GM18909 (cell line): ENCODE measurements around the gene ZBTB7C.

ENCODE experiments used
- ATAC-seq: cut with Tn5 transposase; IDR thresholded peaks from one replicate; pipeline ENCODE4 v1.9.1; 2021; ENCODE audit warnings: mild to moderate bottlenecking; ENCODE audit not compliant: unreplicated experiment, poor library complexity

Gene ZBTB7C

DNA sequence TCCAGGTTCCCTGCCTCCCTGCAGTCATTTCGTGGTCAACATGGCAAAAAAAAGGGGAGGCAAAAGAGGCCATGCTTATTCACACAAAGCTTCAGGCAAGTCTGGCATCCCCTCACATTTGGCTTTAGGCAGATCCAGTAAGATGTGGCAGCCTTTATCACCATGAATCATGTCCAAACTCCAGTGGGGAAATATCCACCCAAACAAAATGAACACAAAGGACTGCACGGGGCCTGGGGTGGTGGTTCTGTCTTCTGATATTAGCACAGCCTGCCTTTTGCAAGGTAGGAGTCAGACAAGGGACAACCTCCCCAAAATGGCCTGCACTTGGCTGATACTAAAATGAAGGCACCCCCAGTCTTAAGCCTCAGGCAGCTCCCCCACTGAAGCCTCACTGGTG, 129.9 kb downstream of the ZBTB7C start:
- ATAC-seq = no peak

DNA sequence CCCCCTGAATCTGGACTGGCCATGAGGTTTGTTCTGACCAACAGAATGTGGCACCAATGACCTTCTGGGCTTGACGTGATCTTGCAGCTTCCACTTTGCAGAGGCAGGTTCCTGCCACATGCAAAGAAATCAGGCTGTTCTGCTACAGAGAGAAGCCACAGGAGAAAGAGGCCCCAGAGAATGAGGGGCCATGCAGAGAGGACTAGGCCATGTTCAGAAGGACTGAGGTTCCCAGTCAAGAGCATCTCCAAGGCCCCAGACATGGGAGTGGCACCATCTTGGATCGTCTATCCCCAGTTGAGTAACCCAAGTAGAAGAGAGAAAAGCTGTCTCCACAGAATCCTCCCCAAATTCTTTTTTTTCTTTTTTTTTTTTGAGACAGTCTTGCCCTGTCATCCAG, 131.1 kb downstream of the ZBTB7C start:
- no peak for ATAC-seq

DNA sequence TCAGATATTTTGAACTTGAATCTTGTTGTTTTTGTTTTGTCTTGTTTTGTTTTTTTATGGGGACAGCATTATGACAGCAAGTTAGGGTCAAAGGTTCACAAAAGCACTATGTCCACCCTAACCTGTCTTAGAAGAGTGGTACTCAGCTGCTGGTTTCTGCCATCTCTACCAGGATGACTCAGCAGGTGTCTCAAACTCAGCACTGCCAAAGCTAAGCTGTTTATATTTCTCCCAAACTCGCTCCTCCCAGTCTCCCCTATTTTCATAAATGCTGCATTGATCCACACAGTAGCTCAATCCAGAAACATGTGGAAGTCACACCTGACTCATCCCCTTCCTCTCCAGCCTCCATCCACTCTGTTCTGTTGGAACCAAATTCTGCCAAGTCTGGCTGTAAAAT, 134.9 kb downstream of the ZBTB7C start:
- ATAC-seq = no peak

DNA sequence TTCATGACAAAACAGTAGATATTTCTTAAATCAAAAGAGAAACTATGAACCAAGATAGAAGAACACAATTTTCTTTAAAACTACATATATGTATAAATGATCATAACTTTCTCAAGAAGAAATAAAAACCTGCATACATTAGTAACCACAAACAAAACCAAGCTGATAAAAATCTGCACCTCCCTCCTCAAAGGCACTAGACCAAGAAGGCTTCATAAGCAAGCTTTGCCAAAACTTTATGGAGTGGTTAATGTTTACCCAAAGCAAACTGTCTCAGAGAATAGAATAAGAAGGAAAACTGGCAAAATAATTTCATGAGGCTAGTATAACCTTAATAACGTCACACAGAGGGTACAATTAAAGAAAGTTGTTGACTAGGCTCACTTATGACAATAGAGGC, 138.3 kb downstream of the ZBTB7C start:
- no peak for ATAC-seq

DNA sequence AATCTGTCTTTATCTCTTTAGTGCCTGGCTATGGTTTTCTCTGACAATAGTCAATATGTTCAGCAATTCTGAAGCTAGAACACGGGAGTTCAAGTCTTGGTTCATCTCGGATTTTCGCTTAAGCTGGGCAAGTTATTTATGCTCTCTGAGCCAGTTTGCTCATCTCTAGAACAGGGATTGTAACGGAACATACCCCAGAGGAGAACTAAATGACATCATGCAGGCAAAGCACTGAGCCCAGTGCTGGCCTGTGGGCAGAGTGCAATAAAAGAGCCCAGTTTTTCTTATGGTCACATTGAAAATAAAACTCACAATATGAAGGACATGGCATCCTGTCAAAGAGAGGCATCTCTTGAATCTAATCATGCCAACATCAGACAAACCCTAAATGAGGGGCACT, 143.9 kb downstream of the ZBTB7C start:
- ATAC-seq = no peak

DNA sequence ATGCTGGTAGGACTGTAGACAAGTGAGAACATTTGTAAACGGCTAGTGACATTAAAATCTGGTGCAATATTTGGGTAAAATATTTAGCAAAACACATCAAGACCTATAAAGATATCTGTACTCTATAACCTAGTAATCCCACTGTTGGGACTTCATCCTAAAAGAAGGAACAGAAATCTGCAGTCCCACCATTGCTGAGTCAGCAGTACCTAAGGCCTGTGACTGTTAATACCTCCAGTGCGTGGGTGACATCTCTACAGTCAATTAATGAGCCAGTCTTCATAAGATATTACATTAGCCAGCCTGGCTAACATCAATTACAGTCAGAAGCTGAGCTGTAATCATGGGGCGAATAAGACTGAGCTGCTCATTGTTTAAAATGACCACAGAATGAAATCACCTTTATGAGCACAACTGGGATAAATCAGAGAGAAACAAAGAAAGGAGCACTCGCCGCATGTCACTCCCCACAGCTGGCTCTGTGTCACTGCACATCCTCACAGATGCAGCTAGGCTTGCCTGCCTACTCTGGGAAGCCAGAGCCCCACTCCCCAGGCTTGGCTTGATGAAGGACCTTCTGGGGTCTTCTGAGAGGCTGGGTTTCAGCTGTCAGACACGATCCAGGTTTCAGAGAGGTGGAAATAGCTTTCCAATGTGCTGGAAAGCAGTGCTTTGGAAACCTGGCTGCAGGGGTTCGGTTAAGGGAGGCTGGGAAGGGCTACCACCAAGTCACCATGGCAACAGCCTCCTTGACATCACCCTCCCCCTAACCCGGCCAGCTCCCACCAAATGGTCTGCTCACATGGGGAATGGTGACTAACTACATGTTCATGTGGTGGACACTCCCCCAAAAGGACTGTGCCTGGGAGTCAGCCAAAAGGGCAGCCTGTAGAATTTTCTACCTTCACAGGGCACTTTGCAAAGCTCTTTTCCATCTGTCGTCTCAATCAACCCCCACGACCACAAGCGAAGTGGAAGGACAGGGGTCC, 145.0 kb downstream of the ZBTB7C start:
- no peak for ATAC-seq

DNA sequence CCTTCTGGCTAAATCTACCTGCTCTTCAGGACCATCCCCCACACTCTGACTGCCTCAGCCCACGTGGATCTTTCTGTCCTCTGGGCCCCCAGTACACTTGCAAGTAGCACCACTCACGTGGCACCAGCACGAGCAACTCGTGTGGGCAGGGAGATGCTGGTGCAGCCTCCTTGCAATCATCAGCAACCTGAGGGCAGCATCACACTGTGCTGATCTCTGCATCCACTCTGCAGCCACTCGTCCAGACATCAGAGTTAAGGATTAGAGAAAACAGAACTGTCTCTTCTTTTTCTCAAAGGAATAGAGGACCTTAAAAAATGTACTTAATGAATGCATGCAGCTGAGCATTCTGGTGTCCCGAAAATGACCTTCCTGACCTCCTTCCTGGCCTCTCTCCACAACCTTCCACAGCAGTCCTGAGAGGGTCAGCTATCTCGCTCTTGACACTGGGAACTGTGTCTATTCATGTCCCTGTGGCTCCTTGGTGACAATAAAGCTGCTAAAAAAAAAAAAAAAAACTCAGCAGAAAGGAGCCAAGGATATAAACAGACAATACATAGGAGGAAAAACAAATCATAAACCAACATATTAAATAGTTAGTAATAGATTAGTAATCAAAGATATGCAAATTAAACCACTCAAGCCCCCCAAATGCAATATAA, 145.9 kb downstream of the ZBTB7C start:
- no peak for ATAC-seq

DNA sequence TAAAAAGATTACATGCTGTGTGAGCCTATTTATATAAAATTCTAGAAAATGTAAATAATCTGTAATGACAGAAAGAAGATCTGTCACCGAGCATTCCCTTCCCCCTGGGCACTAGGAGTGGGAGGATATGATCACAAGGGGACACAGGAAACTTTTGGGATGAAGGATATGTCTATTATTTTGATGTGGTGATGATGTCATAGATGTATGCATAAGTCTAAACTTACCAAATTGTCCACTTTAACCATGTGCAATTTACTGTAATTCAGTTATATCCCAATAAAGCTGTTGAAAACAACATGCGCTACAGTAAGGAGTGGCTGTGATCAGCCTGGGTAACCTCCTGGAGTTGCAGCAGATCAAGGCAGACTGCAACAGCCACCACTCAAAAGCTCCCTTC, 148.9 kb downstream of the ZBTB7C start:
- no peak for ATAC-seq

DNA sequence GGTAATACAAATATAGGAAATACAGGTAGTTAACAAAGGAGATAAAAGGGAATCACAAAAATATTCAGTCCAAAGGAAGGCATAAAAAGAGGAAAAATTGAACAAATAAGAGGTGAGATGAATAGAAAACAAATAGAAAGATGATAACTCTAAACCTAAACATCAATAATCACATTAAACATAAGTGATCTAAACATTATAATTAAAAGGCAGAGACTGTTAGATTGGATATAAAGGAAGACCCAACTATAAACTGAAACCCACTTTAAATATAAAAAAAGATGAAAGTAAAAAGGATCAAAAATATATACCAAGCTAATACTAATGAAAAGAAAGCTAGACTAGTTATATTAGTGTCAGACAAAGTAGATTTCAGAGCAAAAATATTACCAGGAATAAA, 152.3 kb downstream of the ZBTB7C start:
- no peak for ATAC-seq

DNA sequence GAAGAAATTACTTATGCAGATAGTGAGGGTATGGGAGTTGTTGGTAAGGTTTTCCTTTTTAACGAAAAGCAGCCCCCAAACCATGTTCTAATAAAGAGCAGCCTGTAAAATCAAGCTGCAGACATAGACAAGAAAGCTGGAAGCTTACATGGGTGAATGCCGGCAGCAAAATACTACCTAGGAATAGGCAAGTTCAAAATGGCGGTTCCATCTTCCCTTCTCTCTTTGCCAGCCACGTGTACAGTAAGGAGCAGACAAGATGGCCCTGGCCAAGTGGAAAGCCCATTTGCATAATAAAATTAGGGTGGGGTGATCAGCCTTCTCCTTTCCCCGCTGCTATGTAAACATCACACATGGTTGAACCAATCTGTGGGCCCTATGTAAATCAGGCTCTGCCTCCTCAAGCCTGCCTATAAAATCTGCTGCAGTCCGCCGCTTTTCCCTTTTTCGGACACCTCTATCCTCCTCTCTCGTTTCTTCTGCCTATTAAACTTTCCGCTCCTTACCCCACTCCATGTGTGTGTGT, 155.0 kb downstream of the ZBTB7C start:
- no peak for ATAC-seq

DNA sequence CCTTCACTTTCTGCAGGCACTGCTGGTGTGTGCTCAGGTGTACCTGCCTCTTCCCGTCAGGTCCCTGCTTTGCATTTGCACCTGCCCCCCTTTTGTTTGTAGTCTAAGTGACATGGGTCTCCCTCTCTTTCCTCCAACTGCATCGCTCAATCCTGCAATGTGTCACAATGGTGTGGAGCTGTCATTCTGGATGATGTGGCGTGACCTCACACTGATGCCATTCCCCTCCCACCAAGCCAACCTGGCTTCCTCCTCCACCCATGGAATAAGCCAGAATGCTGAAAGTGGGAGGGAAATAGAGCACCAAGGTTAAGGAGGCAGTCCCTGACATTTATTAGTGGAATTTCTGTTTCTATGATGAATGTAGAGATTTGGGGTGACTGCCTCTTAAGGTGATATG, 156.7 kb downstream of the ZBTB7C start:
- ATAC-seq = no peak

DNA sequence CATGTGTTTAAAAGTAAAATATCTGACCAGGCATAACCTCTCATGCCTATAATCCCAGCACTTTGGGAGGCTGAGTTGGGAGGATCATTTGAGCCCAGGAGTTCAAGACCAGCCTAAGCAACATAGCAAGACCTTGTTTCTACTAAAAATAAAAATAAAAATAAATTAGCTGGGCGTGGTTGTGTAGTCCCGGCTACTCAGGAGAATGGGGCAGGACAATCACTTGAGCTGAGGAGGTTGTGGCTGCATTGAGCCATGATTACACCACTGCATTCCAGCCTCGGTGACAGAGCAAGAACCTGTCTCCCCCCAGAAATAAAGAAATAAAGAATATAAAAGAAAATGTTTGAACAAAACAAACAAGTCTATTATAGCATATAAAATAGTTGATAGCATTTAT, 158.3 kb downstream of the ZBTB7C start:
- ATAC-seq = no peak

DNA sequence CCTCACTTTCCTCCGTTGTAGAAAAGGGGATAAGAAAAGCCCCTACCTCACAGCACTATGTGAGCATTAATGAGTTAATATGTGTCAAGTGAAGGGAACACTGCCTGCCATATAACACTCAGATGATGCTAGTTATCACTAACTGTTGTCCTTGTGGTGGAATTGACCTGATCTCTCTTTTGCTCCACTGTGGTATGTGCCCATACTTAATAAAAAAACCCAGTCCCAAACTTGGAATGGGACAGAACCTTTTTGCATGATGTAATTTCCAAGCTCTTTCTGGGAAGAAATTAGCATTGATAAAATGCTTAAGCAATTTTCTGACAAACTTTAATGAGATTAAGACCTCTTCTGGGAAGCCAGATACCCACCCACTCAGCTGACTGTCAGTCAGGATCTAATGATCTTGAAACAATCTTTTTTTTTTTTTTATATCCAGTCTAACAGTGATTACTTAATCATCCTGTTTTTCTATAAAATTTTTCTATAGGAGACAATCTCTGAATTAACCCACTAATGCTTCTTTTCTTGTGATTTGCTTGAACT, 158.7 kb downstream of the ZBTB7C start:
- ATAC-seq = no peak

DNA sequence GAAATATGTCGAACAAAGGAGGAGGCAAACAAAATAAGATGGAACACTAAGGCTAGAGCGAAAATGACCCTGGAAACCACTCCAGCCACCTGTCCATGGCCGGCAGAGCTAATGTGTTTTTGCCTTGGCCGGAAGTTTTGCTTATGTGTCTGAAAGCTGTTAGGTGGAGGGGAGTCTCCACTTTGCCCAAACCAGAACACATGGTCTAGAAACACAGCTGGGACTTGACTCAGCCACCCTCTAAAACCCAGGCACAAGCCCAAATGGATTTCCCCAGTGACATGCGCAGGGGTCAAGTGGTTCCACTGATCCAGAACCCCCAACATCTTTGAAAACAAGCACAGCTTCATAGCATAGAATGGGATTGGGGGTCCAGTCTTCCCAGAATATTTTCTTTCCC, 159.3 kb downstream of the ZBTB7C start:
- no peak for ATAC-seq

DNA sequence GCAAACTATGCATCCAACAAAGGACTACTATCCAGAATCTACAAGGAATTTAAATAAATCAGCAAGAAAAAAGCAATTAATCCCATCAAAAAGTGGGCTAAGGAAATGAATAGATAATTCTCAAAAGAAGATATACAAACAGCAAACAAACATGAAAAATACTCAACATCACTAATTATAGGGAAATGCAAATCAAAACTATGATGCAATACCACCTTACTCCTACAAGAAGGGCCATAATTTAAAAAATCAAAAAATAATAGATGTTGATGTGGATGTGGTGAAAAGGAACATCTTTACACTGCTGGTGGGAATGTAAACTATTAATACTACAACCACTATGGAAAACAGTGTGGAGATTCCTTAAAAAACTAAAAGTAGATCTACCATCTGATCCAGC, 164.7 kb downstream of the ZBTB7C start:
- ATAC-seq = no peak

DNA sequence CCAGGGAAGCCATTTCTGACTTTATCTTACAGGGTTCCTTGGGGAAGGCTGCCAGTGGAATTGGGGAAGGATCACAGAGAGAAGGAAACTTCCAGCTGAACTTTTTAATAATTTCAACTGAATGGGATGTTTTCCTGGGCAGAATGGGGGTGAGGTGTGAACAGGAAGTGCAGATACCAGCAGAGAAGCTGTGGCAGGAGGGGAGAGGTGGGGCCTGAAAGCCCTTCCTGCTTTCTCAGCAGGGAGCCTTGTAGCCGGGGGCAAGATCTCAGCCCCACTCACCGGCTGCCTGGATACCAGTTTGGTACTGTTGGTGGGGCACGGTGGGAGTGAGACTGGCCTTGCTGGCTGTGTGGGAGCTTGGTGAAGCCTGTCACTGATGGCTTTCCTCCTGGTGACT, 170.5 kb downstream of the ZBTB7C start:
- no peak for ATAC-seq

DNA sequence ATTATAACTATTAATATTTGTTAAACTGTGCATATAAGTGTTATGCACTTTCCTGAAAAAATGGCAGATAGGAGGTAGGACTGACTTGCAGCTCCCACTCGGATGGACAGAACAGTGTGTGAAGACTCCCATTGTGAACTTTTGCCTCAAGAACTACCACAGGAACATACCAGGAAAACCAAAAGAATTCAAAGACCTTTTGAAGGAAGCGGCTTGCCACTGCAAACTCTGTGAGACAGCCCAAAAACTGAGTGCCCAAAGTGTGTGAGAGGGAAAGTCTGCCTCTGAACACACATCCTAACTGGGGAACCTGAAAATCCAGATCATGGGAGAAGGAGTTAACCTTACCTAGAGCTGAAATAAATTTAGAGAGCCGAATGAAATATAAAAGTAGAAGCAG, 171.0 kb downstream of the ZBTB7C start:
- ATAC-seq = no peak

DNA sequence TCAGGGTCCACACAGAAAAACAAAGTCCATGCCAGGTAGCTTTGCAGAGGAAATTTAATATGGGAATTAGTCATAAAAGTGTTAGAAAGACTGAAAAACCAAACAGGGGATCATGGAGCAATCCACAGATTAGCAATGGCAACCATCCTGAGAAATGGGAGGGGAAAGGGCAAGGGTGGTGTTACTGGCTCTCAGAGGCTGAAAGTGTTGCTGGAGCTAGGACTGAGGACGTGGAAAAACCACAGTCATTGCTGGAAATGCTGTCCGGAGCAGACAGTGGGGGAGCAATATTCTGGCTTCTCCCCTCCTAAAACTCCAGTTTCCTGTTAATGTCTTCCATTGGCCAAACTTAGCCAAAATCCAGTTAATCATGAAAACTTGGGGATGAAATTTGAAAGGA, 172.4 kb downstream of the ZBTB7C start:
- no peak for ATAC-seq

DNA sequence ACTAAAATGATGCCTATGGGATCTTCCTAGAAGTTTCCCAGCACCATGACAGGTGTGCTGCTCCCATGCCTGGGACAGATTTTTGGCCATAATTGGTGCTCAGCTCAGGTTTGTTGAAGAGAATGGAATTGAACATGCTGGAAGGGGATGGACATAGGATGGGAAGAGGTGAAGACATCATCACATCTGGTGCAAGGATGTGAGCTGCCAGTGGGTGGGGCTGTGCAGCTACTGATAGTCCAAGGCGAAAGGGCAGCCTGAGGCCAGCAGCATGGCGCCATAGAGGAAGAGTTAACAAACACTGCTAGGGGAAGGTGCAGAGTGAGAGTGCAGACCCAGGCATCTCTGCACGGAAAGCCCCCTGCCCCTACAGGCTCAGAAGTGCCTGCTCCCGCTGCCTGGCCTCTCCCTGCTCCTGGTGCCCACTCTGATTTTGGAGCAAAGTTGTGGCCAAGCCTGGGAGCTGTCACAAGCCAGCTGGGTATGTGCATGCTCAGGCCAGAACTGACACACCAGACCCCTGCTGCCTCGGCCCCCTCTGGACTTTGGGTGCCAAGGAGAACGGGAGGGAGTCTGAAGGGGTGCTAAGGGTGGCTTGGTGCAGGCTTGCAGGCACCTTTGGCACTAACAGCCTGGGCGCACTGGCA, 178.6 kb downstream of the ZBTB7C start:
- ATAC-seq = no peak

DNA sequence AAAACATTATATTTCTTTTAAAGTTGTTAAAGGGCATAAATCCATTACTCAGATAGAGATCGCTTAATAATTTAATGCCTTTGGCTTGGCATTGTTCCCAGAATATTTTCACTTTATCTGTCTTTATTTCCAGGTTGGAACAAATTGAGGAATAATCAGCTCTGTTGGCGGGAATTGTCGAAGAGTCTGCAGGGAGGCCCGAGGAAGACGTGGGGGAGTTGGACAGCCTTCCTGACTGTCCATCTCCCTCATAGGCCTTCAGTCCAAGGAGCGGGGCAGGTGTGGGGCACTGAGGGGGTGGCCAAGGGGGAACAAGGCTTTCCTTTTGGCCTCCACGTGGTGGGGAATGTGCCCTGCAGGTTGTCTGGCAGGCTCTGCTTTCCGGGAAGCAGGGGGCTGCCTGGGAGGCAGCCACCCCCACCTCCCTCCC, 179.6 kb downstream of the ZBTB7C start:
- no peak for ATAC-seq

DNA sequence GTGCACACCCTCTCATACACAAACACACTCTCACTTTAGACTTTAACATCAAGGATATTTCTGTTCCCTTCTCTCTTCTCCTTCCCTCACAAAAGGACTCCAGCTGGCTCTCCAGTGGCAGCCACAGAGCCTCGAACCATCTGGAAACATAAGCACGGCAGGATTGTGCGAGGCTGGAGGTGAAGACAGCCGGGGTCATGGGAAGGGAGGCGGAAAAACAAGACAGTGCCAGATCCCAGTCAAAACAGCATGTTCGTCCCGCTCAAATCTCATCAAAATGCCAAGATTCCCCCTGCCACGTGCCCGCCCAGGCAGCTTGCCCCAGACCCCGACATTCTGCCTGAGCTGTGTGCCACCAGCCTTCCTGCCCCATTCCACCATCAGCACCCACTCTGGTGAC, 180.3 kb downstream of the ZBTB7C start:
- no peak for ATAC-seq
